ENCODE measurements around the gene KCNQ1OT1.

DNA sequence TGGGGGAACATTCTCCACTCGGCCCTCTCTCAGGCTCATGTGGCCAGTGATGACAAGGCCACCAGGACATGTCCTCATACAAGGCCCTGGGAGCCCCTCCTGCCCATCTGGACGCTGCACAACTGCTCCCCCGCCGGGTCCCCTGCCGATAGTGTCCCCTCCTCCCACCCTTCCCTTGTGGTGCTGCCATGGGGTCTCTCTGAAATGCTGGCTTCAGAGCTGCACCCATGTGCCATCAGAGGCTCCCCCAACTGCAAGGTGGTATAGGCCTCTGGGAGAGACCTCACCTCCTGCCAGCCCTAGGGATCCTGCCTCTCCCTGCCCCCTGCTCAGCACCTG is 113.0 kb downstream of the KCNQ1OT1 start:
- TF ChIP-seq, protein P1, sequence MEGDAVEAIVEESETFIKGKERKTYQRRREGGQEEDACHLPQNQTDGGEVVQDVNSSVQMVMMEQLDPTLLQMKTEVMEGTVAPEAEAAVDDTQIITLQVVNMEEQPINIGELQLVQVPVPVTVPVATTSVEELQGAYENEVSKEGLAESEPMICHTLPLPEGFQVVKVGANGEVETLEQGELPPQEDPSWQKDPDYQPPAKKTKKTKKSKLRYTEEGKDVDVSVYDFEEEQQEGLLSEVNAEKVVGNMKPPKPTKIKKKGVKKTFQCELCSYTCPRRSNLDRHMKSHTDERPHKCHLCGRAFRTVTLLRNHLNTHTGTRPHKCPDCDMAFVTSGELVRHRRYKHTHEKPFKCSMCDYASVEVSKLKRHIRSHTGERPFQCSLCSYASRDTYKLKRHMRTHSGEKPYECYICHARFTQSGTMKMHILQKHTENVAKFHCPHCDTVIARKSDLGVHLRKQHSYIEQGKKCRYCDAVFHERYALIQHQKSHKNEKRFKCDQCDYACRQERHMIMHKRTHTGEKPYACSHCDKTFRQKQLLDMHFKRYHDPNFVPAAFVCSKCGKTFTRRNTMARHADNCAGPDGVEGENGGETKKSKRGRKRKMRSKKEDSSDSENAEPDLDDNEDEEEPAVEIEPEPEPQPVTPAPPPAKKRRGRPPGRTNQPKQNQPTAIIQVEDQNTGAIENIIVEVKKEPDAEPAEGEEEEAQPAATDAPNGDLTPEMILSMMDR (IDR thresholded peaks at IDR 0.05; ENCODE audit: low read depth, low read length) = no peak
- TF ChIP-seq POLR2A (IDR thresholded peaks at IDR 0.05; ENCODE audit: extremely low read depth, insufficient read length) = no peak
- TF ChIP-seq, protein P2, sequence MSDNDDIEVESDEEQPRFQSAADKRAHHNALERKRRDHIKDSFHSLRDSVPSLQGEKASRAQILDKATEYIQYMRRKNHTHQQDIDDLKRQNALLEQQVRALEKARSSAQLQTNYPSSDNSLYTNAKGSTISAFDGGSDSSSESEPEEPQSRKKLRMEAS (IDR thresholded peaks at IDR 0.05; ENCODE audit: low read depth, low read length) = no peak
